ENCODE data around the gene CFC1B. TPM values are rescaled to one million over a fixed set of nuclear protein-coding genes. Genes with fewer than 3 reads are reported as not detected.

The CFC1B gene
- total RNA-seq, 1 donor, result not detected

Small RNA genes within 50 kb of the gene (small RNA-seq; reads per million reads assigned to genes)
- not detected for gene RF00017
- not detected for gene RNU6-473P

Other genes with a start within 250 kb of the CFC1B start
- gene IMP4, start 178.3 kb upstream of the CFC1B start, total RNA-seq, result 54.8 and 55.7 TPM in 2 replicates
- gene PTPN18, start 165.2 kb upstream of the CFC1B start, total RNA-seq, result 28.6 and 29.0 TPM in 2 replicates
- gene POTEI, start 11.9 kb upstream of the CFC1B start, total RNA-seq, result not detected in 2 replicates
- gene CFC1, start 78.4 kb downstream of the CFC1B start, total RNA-seq, result not detected in 2 replicates
- gene POTEJ, start 90.2 kb downstream of the CFC1B start, total RNA-seq, result not detected in 2 replicates
- gene GPR148, start 207.8 kb downstream of the CFC1B start, total RNA-seq, result not detected in 2 replicates
- gene AMER3, start 234.3 kb downstream of the CFC1B start, total RNA-seq, result not detected in 2 replicates

All from osteoblast (primary cell).